ENCODE measurements around the gene MRAS.

MRAS gene

DNA sequence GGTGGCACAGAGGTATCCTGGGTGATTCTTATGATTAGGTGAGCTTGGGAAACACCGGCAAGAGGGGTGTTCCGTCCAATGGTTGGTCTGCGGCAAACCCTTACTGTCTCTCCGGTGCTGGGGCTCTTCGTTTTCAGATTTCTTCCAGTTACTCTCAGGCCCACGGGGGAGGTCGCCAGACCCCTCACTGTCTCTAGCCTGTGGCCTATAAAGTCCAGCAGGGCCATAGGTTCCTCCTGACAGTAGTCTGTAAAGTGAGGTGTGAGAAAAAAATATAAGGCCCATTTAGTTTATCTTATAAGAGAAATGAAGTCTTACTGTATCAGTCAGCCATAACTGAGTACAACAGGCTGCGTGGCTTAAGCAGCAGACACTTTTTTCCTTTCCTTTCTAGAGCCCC lies 87.5 kb downstream of the MRAS start:
- Mint-ChIP-seq H3K4me1 (ENCODE audit: low read depth) (peaks cover 24% of the 10 kb centered on the region), H3K4me3 (peak overlapping the region; percentile 66), H3K27ac (no peak overlapping the region), H3K9me3 (no peaks in the 10 kb centered on the region), H3K27me3 (peaks cover 74% of the 10 kb centered on the region), H3K36me3 (ENCODE audit: low read depth) (no peaks in the 10 kb centered on the region)
- intact Hi-C loops (cut with micrococcal nuclease) = no loop called here

DNA sequence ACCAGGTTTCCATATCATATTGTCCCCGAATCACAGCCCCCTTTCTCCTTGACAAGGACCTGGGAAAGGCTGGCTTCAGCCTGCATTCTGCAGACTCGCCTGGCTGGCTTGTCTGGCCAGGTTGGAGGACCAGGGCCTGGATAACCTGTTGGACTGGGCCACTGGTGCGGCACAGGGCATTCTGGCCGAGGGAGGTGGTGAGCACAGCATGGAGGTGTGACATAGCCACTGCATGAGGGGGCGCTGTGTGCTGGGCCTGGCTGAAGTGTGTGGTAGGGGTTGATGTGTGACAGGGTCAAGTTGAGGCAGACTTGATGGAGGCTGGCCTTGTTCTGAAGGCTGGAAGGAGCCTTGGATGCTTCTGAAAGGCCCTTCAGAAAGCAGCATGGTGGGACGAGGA lies 88.9 kb downstream of the MRAS start:
- Mint-ChIP-seq H3K27me3 (peaks cover 62% of the 10 kb centered on the region), H3K4me1 (ENCODE audit: low read depth) (peaks cover 24% of the 10 kb centered on the region), H3K4me3 (no peak overlapping the region), H3K27ac (no peak overlapping the region), H3K9me3 (no peaks in the 10 kb centered on the region), H3K36me3 (ENCODE audit: low read depth) (no peaks in the 10 kb centered on the region)
- intact Hi-C loops (cut with micrococcal nuclease) = no loop called here

GRCh38 chr3:138438896-138439295 lies 90.5 kb downstream of the MRAS start:
- Mint-ChIP-seq H3K9me3 (no peaks in the 10 kb centered on the region), H3K27me3 (peaks cover 48% of the 10 kb centered on the region), H3K4me3 (no peak overlapping the region), H3K4me1 (ENCODE audit: low read depth) (peaks cover 15% of the 10 kb centered on the region), H3K36me3 (ENCODE audit: low read depth) (no peaks in the 10 kb centered on the region), H3K27ac (no peak overlapping the region)
- intact Hi-C loops (cut with micrococcal nuclease) = no loop called here

- Mint-ChIP-seq H3K36me3 (ENCODE audit: low read depth) (no peaks in the 10 kb centered on the region), H3K9me3 (no peaks in the 10 kb centered on the region), H3K4me1 (ENCODE audit: low read depth) (peaks cover 8% of the 10 kb centered on the region), H3K27ac (no peak overlapping the region), H3K27me3 (peaks cover 41% of the 10 kb centered on the region), H3K4me3 (no peak overlapping the region)
- intact Hi-C loops (cut with micrococcal nuclease) = no loop called here
Measured at GRCh38 chr3:138439646-138440045, 91.3 kb downstream of the MRAS start.

- Mint-ChIP-seq H3K4me1 (ENCODE audit: low read depth) (peaks cover 3% of the 10 kb centered on the region), H3K36me3 (ENCODE audit: low read depth) (no peaks in the 10 kb centered on the region), H3K27ac (no peak overlapping the region), H3K27me3 (peaks cover 36% of the 10 kb centered on the region), H3K4me3 (no peak overlapping the region), H3K9me3 (no peaks in the 10 kb centered on the region)
- intact Hi-C loops (cut with micrococcal nuclease) = no loop called here
Measured at GRCh38 chr3:138440121-138440521, 91.7 kb downstream of the MRAS start.

DNA sequence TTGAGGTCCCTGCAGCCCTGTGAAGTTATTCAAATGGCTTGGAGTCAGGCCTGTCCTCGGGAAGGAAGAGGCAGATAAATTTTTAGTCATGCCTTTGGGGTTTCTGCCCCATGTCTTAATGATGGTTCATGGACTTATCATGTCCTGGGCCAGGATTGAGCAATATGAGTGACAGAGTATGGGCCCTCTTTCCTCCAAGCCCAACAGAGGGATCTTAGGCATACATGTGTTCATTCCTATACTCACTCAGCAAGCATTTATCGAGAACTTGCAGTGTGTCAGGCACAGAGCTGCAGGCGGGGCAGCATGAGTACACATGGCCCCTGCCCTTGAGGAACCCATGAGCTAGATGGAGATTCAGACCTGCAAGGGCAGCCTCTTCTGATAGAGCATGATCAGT lies 92.2 kb downstream of the MRAS start:
- Mint-ChIP-seq H3K27ac (no peak overlapping the region), H3K36me3 (ENCODE audit: low read depth) (no peaks in the 10 kb centered on the region), H3K4me3 (no peak overlapping the region), H3K4me1 (ENCODE audit: low read depth) (no peaks in the 10 kb centered on the region), H3K9me3 (no peaks in the 10 kb centered on the region), H3K27me3 (peaks cover 34% of the 10 kb centered on the region)
- intact Hi-C loops (cut with micrococcal nuclease) = no loop called here

GRCh38 chr3:138441256-138441655 lies 92.9 kb downstream of the MRAS start:
- peaks cover 28% of the 10 kb centered on the region for H3K27me3 Mint-ChIP-seq
- no peaks in the 10 kb centered on the region for H3K36me3 Mint-ChIP-seq (ENCODE audit: low read depth)
- H3K9me3 Mint-ChIP-seq = no peaks in the 10 kb centered on the region

GRCh38 chr3:138441742-138442141 lies 93.4 kb downstream of the MRAS start:
- Mint-ChIP-seq H3K4me1 (ENCODE audit: low read depth) (no peaks in the 10 kb centered on the region), H3K4me3 (no peak overlapping the region), H3K27ac (no peak overlapping the region), H3K36me3 (ENCODE audit: low read depth) (no peaks in the 10 kb centered on the region), H3K9me3 (no peaks in the 10 kb centered on the region), H3K27me3 (peaks cover 23% of the 10 kb centered on the region)
- intact Hi-C loops (cut with micrococcal nuclease) = no loop called here

More at GRCh38 chr3:138441256-138441655, 92.9 kb downstream of the MRAS start:
- intact Hi-C loops (cut with micrococcal nuclease) = no loop called here
- no peak overlapping the region for H3K27ac Mint-ChIP-seq
- no peaks in the 10 kb centered on the region for H3K4me1 Mint-ChIP-seq (ENCODE audit: low read depth)
- H3K4me3 Mint-ChIP-seq = no peak overlapping the region

GRCh38 chr3:138442433-138442832 lies 94.1 kb downstream of the MRAS start:
- Mint-ChIP-seq H3K27ac (no peak overlapping the region), H3K4me1 (ENCODE audit: low read depth) (no peaks in the 10 kb centered on the region), H3K9me3 (no peaks in the 10 kb centered on the region), H3K36me3 (ENCODE audit: low read depth) (no peaks in the 10 kb centered on the region), H3K27me3 (peaks cover 17% of the 10 kb centered on the region), H3K4me3 (no peak overlapping the region)
- intact Hi-C loops (cut with micrococcal nuclease) = no loop called here

GRCh38 chr3:138443091-138443490 lies 94.7 kb downstream of the MRAS start:
- H3K9me3 Mint-ChIP-seq = no peaks in the 10 kb centered on the region
- intact Hi-C loops (cut with micrococcal nuclease) = no loop called here
- H3K36me3 Mint-ChIP-seq (ENCODE audit: low read depth) = no peaks in the 10 kb centered on the region
- H3K27ac Mint-ChIP-seq = no peak overlapping the region
- peaks cover 15% of the 10 kb centered on the region for H3K27me3 Mint-ChIP-seq
- no peak overlapping the region for H3K4me3 Mint-ChIP-seq
- no peaks in the 10 kb centered on the region for H3K4me1 Mint-ChIP-seq (ENCODE audit: low read depth)

- Mint-ChIP-seq H3K36me3 (ENCODE audit: low read depth) (no peaks in the 10 kb centered on the region), H3K27me3 (peaks cover 9% of the 10 kb centered on the region), H3K4me3 (no peak overlapping the region), H3K4me1 (ENCODE audit: low read depth) (no peaks in the 10 kb centered on the region), H3K9me3 (no peaks in the 10 kb centered on the region), H3K27ac (no peak overlapping the region)
- intact Hi-C loops (cut with micrococcal nuclease) = no loop called here
Measured at GRCh38 chr3:138443521-138444503, 95.4 kb downstream of the MRAS start.

- Mint-ChIP-seq H3K4me3 (no peak overlapping the region), H3K27ac (no peak overlapping the region), H3K9me3 (no peaks in the 10 kb centered on the region), H3K36me3 (ENCODE audit: low read depth) (no peaks in the 10 kb centered on the region), H3K27me3 (peaks cover 3% of the 10 kb centered on the region), H3K4me1 (ENCODE audit: low read depth) (no peaks in the 10 kb centered on the region)
- intact Hi-C loops (cut with micrococcal nuclease) = no loop called here
Measured at GRCh38 chr3:138445236-138445635, 96.9 kb downstream of the MRAS start.

DNA sequence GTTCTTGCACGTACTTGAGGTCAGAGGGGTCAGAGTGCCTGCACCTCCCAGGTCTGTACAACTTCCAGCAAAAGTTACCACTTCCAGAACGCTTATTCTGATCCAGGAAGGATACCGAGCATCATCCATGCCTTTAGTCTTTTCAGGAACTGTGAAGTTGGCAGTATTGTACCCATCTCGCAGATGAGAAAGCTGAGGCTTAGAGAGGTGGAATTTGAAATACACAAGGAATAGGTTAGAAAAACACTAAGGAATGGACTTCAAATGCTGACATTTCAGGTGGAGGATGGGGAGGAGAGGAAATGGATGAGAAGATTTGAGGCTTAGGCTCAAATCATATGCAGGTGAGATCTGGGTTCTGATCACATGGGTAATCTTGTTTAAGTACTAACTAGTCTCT lies 97.3 kb downstream of the MRAS start:
- Mint-ChIP-seq H3K4me1 (ENCODE audit: low read depth) (no peaks in the 10 kb centered on the region), H3K27ac (no peak overlapping the region), H3K27me3 (peaks cover 3% of the 10 kb centered on the region), H3K36me3 (ENCODE audit: low read depth) (no peaks in the 10 kb centered on the region), H3K9me3 (no peaks in the 10 kb centered on the region), H3K4me3 (no peak overlapping the region)
- intact Hi-C loops (cut with micrococcal nuclease) = no loop called here

DNA sequence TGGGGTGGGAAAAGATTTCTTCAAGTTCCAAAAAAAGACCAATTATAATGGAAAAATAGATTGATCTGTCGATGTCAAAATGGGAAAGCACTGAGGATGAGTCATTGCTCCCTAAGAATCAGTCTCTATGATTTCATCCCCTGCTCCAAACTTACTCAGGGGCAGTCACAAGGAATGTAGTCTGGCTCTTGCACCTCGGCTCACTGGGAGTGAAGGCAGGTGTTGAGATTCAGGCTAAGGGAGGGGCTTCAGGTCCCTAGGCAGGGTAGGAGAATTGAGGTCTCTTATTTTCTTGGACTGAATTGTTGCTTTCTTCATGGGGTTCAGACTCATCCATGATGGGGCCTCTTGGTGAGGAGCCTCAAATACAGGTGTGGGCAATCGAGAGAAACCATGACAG lies 100.3 kb downstream of the MRAS start:
- H3K9me3 Mint-ChIP-seq = no peaks in the 10 kb centered on the region
- no peak overlapping the region for H3K27ac Mint-ChIP-seq
- H3K4me1 Mint-ChIP-seq (ENCODE audit: low read depth) = no peaks in the 10 kb centered on the region
- H3K36me3 Mint-ChIP-seq (ENCODE audit: low read depth) = no peaks in the 10 kb centered on the region
- intact Hi-C loops (cut with micrococcal nuclease) = no loop called here
- H3K27me3 Mint-ChIP-seq = peaks cover 3% of the 10 kb centered on the region
- no peak overlapping the region for H3K4me3 Mint-ChIP-seq

GRCh38 chr3:138449490-138449889 lies 101.1 kb downstream of the MRAS start:
- no peak overlapping the region for H3K27ac Mint-ChIP-seq
- H3K9me3 Mint-ChIP-seq = no peaks in the 10 kb centered on the region
- intact Hi-C loops (cut with micrococcal nuclease) = no loop called here
- H3K4me1 Mint-ChIP-seq (ENCODE audit: low read depth) = no peaks in the 10 kb centered on the region
- peaks cover 3% of the 10 kb centered on the region for H3K27me3 Mint-ChIP-seq
- no peaks in the 10 kb centered on the region for H3K36me3 Mint-ChIP-seq (ENCODE audit: low read depth)
- no peak overlapping the region for H3K4me3 Mint-ChIP-seq
